ENCODE data around the gene TSHZ1.

The TSHZ1 gene

DNA sequence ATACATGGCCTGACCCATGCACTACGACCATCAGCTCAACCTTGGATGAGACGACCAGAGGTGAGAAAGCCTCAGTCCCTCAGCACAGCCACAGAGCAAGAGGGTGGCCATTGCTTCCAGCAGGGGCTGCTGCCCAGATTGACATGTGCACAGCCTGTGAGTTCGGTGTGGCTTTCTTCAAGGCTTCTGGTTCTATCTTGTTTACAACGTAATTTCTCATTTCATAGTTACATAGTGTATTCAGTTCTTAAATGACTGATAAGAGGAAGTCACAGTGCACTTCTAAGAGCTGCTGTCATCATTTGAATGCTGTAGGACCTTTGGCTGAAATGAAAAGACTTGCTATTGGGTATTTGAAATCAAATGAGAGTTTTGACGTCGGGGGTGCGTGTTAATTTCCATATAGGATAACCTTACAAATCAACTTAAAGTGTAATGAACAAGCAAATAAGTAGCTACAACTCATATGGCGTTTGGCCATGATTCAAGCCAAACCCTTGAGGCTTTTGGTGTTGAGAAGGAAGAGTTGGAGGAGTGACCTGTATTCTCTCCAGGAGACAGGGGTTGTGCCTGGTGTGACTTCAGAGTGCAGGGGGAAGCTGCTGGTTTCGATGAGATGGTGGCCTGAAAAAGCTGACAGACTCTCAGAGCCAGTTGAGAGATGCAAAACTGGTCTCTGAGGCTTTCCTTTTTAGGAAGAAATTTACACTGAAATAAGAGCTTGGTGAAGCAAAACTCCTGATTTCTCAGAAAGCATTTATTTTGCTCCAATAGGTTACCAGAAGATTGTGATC is 51.0 kb downstream of the TSHZ1 start:
- TF ChIP-seq CTCF (conservative IDR thresholded peaks at IDR 0.05; ENCODE audit: low read depth, low read length), result no peak
- no peak overlapping the region for H3K4me3 ChIP-seq (ENCODE audit: low read depth, low read length)
- DNase-seq (ENCODE audit: low read depth), result no peak

- TF ChIP-seq CTCF (conservative IDR thresholded peaks at IDR 0.05; ENCODE audit: low read depth, low read length), result no peak
- DNase-seq (ENCODE audit: low read depth), result no peak
- no peak overlapping the region for H3K4me3 ChIP-seq (ENCODE audit: low read depth, low read length)
Measured at GRCh38 chr18:75262511-75262910, 51.9 kb downstream of the TSHZ1 start.

DNA sequence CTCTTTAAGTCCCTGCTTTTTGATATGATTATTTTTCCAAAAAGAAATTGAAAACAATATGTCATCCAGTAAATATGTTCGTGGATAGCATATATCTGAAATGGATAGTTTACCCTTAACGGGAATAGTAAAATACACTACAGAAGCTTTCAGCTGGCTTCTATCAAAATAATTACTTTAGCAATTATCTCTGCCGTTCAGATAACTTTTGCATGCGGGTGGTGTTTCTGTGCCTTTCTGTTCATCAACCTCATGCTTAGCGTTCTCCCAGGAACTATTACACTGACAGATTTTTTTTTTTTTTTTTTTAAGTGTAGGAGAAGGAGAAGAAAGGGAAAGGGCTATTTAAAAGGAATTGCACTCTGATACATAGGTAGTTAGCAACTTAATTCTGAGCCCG is 53.6 kb downstream of the TSHZ1 start:
- no peak for TF ChIP-seq CTCF (conservative IDR thresholded peaks at IDR 0.05; ENCODE audit: low read depth, low read length)
- DNase-seq (ENCODE audit: low read depth), result no peak
- no peak overlapping the region for H3K4me3 ChIP-seq (ENCODE audit: low read depth, low read length)

DNA sequence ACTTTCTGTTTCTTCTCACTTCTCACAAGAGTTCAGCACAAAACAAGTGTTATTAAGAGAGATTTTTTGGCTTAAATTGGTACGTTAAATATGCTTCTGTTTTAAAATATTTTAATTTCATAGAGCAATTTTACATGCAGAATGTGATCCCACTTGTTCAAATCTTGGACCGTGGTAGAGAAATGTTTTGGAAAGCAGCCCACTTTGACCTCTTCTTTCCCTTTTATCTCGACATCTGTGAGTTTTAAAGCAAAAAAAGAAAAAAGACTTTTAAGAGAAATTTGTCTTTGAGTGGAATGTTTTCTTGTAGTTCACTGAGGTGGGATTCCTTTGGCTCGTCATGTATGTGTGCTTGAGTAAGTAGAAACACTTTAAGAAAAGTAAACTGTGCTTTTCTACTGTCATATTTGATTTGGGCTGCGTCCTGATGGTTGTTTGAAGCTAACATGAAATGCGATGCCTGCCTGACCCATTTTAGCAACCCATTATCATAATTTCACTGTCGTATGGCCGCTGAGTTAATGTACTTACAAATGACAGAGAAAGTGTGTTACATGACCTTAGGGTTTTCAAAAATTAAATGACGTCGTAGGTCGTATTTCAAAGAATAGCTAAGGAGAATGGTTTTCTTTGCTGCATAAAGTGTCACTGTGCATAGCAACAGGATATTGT is 54.5 kb downstream of the TSHZ1 start:
- DNase-seq (ENCODE audit: low read depth), result no peak
- no peak for TF ChIP-seq CTCF (conservative IDR thresholded peaks at IDR 0.05; ENCODE audit: low read depth, low read length)
- H3K4me3 ChIP-seq (ENCODE audit: low read depth, low read length), result no peak overlapping the region

DNA sequence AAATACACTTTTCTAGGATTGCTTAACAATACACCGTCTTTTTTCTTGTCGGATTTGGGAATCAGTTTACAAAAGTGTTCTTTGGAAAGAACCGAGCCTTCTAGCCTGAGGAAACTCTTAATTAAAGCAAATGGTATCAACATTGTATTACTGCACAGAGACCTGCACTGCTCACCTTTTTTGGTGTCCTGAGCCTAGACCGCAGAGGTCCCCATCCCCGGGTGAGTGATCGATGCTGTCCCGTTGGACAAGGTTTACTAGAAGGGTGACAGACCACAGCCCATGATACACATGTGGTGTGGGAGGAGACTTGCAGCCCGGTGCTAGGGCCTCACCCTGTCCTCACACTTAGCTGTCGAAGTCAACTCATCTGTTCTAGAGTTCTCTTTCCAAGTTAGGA is 55.3 kb downstream of the TSHZ1 start:
- no peak for TF ChIP-seq CTCF (conservative IDR thresholded peaks at IDR 0.05; ENCODE audit: low read depth, low read length)
- no peak overlapping the region for H3K4me3 ChIP-seq (ENCODE audit: low read depth, low read length)
- DNase-seq (ENCODE audit: low read depth), result no peak

GRCh38 chr18:75267643-75268363 is 57.2 kb downstream of the TSHZ1 start:
- no peak for TF ChIP-seq CTCF (conservative IDR thresholded peaks at IDR 0.05; ENCODE audit: low read depth, low read length)
- DNase-seq (ENCODE audit: low read depth), result no peak
- no peak overlapping the region for H3K4me3 ChIP-seq (ENCODE audit: low read depth, low read length)

Data from choroid plexus epithelial cell (primary cell).